Measurements from ENCODE around the gene EVC2. TPM values are rescaled to one million over a fixed set of nuclear protein-coding genes. Genes with fewer than 3 reads are reported as not detected.

EVC2 gene
- total RNA-seq, 1 experiment from 2014 or later, result not detected

DNA sequence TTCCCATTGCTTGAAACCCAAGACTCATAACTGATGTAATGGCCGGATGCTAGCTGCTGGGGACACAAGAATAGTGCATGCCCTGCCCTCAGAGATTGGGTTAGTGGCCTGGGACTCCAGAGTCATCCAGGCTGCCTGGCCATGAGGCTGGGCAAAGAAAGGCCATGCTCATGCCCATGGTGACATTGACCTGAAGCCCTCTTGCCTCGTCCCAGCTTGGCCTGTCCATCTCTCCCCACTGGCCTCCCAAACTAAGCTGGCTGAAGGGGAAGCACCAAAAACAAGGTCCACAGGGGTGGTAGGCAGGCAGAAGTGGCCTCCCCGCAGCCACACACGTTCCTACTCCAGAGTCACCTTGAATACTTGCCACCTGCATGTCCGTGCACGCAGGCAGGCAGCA is 141.8 kb downstream of the EVC2 start:
- Histone ChIP-seq H3K9me3 (ENCODE audit: control insufficient read depth, insufficient read depth, low read depth, low read length) (no peaks in the 10 kb centered on the region), H3K27ac (ENCODE audit: low read length) (no peak overlapping the region), H3K4me1 (ENCODE audit: control insufficient read depth, insufficient read depth, low read length) (no peaks in the 10 kb centered on the region), H3K36me3 (ENCODE audit: control insufficient read depth, insufficient read depth, low read length) (no peaks in the 10 kb centered on the region), H3K4me3 (ENCODE audit: low read depth in 2 of 2, low read length in 2 of 2) (no peak overlapping the region), H3K27me3 (ENCODE audit: control insufficient read depth, insufficient read depth, low read length) (no peaks in the 10 kb centered on the region)
- in situ Hi-C loops (cut with HindIII; ENCODE audit: low pct_unique_long_range_greater_than_20kb, low sequenced_read_pairs), result no loop called here
- ATAC-seq (no peak), DNase-seq (ENCODE audit: low read depth, low spot score) (no peak)
- CTCF ChIA-PET, result no interaction called here
- no TSS peak for BruUV-seq (replicated peaks)
- POLR2A ChIA-PET, result no interaction called here
- TF ChIP-seq SIN3A (IDR thresholded peaks at IDR 0.05; ENCODE audit: borderline replicate concordance, insufficient read depth, low read depth, low read length), result no peak
- no peak for TF ChIP-seq POLR2AphosphoS5 (IDR thresholded peaks at IDR 0.05; ENCODE audit: low read depth, low read length)
- TF ChIP-seq, protein P1, sequence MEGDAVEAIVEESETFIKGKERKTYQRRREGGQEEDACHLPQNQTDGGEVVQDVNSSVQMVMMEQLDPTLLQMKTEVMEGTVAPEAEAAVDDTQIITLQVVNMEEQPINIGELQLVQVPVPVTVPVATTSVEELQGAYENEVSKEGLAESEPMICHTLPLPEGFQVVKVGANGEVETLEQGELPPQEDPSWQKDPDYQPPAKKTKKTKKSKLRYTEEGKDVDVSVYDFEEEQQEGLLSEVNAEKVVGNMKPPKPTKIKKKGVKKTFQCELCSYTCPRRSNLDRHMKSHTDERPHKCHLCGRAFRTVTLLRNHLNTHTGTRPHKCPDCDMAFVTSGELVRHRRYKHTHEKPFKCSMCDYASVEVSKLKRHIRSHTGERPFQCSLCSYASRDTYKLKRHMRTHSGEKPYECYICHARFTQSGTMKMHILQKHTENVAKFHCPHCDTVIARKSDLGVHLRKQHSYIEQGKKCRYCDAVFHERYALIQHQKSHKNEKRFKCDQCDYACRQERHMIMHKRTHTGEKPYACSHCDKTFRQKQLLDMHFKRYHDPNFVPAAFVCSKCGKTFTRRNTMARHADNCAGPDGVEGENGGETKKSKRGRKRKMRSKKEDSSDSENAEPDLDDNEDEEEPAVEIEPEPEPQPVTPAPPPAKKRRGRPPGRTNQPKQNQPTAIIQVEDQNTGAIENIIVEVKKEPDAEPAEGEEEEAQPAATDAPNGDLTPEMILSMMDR (IDR thresholded peaks at IDR 0.05), result no peak
- TF ChIP-seq, protein P2, sequence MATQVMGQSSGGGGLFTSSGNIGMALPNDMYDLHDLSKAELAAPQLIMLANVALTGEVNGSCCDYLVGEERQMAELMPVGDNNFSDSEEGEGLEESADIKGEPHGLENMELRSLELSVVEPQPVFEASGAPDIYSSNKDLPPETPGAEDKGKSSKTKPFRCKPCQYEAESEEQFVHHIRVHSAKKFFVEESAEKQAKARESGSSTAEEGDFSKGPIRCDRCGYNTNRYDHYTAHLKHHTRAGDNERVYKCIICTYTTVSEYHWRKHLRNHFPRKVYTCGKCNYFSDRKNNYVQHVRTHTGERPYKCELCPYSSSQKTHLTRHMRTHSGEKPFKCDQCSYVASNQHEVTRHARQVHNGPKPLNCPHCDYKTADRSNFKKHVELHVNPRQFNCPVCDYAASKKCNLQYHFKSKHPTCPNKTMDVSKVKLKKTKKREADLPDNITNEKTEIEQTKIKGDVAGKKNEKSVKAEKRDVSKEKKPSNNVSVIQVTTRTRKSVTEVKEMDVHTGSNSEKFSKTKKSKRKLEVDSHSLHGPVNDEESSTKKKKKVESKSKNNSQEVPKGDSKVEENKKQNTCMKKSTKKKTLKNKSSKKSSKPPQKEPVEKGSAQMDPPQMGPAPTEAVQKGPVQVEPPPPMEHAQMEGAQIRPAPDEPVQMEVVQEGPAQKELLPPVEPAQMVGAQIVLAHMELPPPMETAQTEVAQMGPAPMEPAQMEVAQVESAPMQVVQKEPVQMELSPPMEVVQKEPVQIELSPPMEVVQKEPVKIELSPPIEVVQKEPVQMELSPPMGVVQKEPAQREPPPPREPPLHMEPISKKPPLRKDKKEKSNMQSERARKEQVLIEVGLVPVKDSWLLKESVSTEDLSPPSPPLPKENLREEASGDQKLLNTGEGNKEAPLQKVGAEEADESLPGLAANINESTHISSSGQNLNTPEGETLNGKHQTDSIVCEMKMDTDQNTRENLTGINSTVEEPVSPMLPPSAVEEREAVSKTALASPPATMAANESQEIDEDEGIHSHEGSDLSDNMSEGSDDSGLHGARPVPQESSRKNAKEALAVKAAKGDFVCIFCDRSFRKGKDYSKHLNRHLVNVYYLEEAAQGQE (IDR thresholded peaks at IDR 0.05; ENCODE audit: insufficient read depth in 1 of 2, low read depth in 2 of 2, low read length in 1 of 2), result no peak
- no peak for TF ChIP-seq TCF7L2 (IDR thresholded peaks at IDR 0.05; ENCODE audit: low read depth, low read length)
- intact Hi-C loops (cut with micrococcal nuclease; ENCODE audit: unreplicated experiment), result no loop called here

DNA sequence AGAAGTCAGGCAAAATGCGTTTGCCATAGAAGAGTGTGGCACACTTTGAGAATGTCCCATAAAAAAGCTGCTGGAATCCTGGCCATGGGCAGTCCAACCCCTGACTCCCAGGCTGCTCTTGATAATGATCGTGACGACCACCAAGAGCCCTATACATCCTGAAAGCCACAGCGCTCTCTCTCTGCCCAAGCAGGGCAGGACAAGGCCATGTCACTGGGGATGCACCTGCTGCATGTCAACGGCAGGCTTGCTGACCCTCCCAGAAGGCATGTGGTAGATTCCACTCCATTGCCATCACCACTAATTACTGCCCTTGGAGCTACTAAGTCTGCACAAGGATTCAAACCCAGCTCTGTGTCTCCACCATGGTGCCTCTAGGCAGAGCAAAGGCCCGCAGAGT is 144.5 kb downstream of the EVC2 start:
- CTCF ChIA-PET, result no interaction called here
- TF ChIP-seq, protein P2 (IDR thresholded peaks at IDR 0.05; ENCODE audit: insufficient read depth in 1 of 2, low read depth in 2 of 2, low read length in 1 of 2), result no peak
- TF ChIP-seq, protein P1 (IDR thresholded peaks at IDR 0.05), result no peak
- no peak for TF ChIP-seq TCF7L2 (IDR thresholded peaks at IDR 0.05; ENCODE audit: low read depth, low read length)
- no peak for DNase-seq (ENCODE audit: low read depth, low spot score)
- ATAC-seq, result no peak
- H3K9me3 ChIP-seq (ENCODE audit: control insufficient read depth, insufficient read depth, low read depth, low read length), result no peaks in the 10 kb centered on the region
- POLR2A ChIA-PET, result no interaction called here
- intact Hi-C loops (cut with micrococcal nuclease; ENCODE audit: unreplicated experiment), result no loop called here
- H3K36me3 ChIP-seq (ENCODE audit: control insufficient read depth, insufficient read depth, low read length), result no peaks in the 10 kb centered on the region
- H3K27ac ChIP-seq (ENCODE audit: low read length), result no peak overlapping the region
- no peak overlapping the region for H3K4me3 ChIP-seq (ENCODE audit: low read depth in 2 of 2, low read length in 2 of 2)
- BruUV-seq (replicated peaks), result no TSS peak
- H3K4me1 ChIP-seq (ENCODE audit: control insufficient read depth, insufficient read depth, low read length), result no peaks in the 10 kb centered on the region
- in situ Hi-C loops (cut with HindIII; ENCODE audit: low pct_unique_long_range_greater_than_20kb, low sequenced_read_pairs), result no loop called here
- H3K27me3 ChIP-seq (ENCODE audit: control insufficient read depth, insufficient read depth, low read length), result no peaks in the 10 kb centered on the region
